ENCODE measurements around the gene HEATR5B. TPM values are rescaled to one million over a fixed set of nuclear protein-coding genes. Genes with fewer than 3 reads are reported as not detected.

HEATR5B gene
- 10 to 100 TPM; 32.8 to 54.2 (median 45.6) TPM for total RNA-seq

- no peak for TF ChIP-seq CTCF (IDR thresholded peaks at IDR 0.05; ENCODE audit: low read depth)
Measured at GRCh38 chr2:37083873-37084794, at the start of gene HEATR5B, which contains the start of gene GPATCH11. Gene HEATR5B, minus strand, starts transcription at chr2:37084372. Its CDS starts 958 bp downstream, at chr2:37083414. Gene GPATCH11, plus strand, starts transcription at chr2:37084518. Its CDS starts 3,864 bp downstream, at chr2:37088382.

GRCh38 chr2:37132914-37133313 is 48.7 kb upstream of the HEATR5B start:
- no peak for TF ChIP-seq CTCF (IDR thresholded peaks at IDR 0.05; ENCODE audit: low read depth)

GRCh38 chr2:37125416-37125815 is 41.2 kb upstream of the HEATR5B start:
- no peak for TF ChIP-seq CTCF (IDR thresholded peaks at IDR 0.05; ENCODE audit: low read depth)

GRCh38 chr2:37119157-37119556 is 35.0 kb upstream of the HEATR5B start:
- TF ChIP-seq CTCF (IDR thresholded peaks at IDR 0.05; ENCODE audit: low read depth): no peak

GRCh38 chr2:37117566-37117965 is 33.4 kb upstream of the HEATR5B start:
- no peak for TF ChIP-seq CTCF (IDR thresholded peaks at IDR 0.05; ENCODE audit: low read depth)

GRCh38 chr2:37111958-37112357 is 27.8 kb upstream of the HEATR5B start:
- no peak for TF ChIP-seq CTCF (IDR thresholded peaks at IDR 0.05; ENCODE audit: low read depth)

Data from subcutaneous adipose tissue (tissue), 4 donors.